Chondrocyte (in vitro differentiated cells): ENCODE measurements around the gene FXYD3. TPM values are rescaled to one million over a fixed set of nuclear protein-coding genes. Genes with fewer than 3 reads are reported as not detected.

Experiments used
- DNase-seq: peaks from one replicate; pipeline ENCODE4 v3.0.0; 2021; ENCODE audit warnings: mixed read lengths, low spot score
- H3K27ac Mint-ChIP-seq: one replicate; pipeline ENCODE4 v1.8.0; 2021; ENCODE audit warnings: mild to moderate bottlenecking, moderate library complexity, mixed read lengths; ENCODE audit not compliant: unreplicated experiment
- H3K27me3 Mint-ChIP-seq: 2 replicates; pipeline ENCODE4 v1.8.0; 2021; ENCODE audit warnings: low read depth, mixed read lengths
- H3K36me3 Mint-ChIP-seq: 2 replicates; pipeline ENCODE4 v1.8.0; 2021; ENCODE audit warnings: low read depth, mixed read lengths
- H3K4me1 Mint-ChIP-seq: 2 replicates; pipeline ENCODE4 v1.8.0; 2021; ENCODE audit warnings: low read depth, mild to moderate bottlenecking, mixed read lengths
- H3K4me3 Mint-ChIP-seq: one replicate; pipeline ENCODE4 v1.8.0; 2021; ENCODE audit warnings: mild to moderate bottlenecking, moderate library complexity, mixed read lengths; ENCODE audit not compliant: unreplicated experiment
- H3K9me3 Mint-ChIP-seq: 2 replicates; pipeline ENCODE4 v1.8.0; 2021; ENCODE audit warnings: low read depth, mixed read lengths
- total RNA-seq: library from RNA; stranded (reverse); gene quantifications from 3 replicates; pipeline ENCODE4 v1.2.1, GENCODE V29; 2021
- TF ChIP-seq, protein P1 (sequence below): fragments of 200-600 bp; sonication (generic); IDR thresholded peaks from 2 replicates; pipeline ENCODE4 v1.5.0; 2021; ENCODE audit warnings: antibody characterized with exemption, mild to moderate bottlenecking, moderate library complexity

Gene FXYD3
- total RNA-seq, 1 donor from 2014 or later = not detected

DNA sequence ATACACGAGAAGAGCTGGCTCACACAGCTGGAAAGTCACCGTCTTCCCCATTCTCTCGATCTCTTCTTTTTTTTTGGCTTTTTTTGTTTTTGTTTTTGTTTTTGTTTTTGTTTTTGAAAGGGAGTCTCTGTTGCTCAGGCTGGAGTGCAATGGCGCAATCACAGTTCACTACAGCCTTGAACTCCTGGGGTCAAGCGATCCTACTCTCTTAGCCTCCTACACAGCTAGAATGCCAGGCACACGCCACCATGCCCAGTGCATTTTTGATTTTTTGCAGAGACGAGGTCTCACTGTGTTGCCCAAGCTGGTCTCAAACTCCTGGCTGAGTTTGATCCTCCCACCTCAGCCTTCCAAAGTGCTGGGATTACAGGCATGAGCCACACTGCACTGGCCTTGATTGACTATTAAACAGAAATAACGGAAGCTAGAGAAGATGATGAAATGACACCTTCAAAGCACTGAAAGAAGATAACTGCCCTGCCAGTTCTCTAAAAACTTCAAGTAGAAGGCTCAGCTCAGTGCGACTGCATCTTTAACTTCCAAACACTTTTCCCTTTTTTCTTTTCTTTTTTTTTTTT lies 4.0 kb downstream of the FXYD3 start:
- H3K27me3 Mint-ChIP-seq = peaks cover 16% of the 10 kb centered on the region
- peaks cover 20% of the 10 kb centered on the region for H3K4me1 Mint-ChIP-seq
- no peak for DNase-seq
- no peak overlapping the region for H3K27ac Mint-ChIP-seq
- H3K4me3 Mint-ChIP-seq = no peak overlapping the region
- H3K36me3 Mint-ChIP-seq = no peaks in the 10 kb centered on the region
- TF ChIP-seq, protein P1, sequence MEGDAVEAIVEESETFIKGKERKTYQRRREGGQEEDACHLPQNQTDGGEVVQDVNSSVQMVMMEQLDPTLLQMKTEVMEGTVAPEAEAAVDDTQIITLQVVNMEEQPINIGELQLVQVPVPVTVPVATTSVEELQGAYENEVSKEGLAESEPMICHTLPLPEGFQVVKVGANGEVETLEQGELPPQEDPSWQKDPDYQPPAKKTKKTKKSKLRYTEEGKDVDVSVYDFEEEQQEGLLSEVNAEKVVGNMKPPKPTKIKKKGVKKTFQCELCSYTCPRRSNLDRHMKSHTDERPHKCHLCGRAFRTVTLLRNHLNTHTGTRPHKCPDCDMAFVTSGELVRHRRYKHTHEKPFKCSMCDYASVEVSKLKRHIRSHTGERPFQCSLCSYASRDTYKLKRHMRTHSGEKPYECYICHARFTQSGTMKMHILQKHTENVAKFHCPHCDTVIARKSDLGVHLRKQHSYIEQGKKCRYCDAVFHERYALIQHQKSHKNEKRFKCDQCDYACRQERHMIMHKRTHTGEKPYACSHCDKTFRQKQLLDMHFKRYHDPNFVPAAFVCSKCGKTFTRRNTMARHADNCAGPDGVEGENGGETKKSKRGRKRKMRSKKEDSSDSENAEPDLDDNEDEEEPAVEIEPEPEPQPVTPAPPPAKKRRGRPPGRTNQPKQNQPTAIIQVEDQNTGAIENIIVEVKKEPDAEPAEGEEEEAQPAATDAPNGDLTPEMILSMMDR = no peak
- no peaks in the 10 kb centered on the region for H3K9me3 Mint-ChIP-seq

DNA sequence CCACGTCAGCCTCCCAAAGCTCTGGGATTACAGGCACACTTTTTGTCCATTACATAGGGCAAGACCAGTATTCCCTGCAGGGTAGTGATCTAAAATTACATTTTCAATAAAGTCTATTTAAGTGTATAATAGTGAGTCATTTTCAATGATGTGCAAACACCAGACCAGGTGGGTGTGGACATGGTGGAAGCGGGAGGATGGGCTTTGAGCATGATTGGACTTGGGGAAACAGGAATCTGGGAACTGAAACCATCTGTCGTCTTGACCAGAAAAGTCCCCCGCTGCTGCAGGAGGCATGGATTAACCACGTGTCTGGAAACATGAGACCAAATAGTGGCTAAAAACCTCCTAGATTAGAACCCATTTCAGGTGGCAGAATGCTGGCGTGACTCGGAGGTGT lies 4.9 kb downstream of the FXYD3 start:
- Mint-ChIP-seq H3K27ac (no peak overlapping the region), H3K4me3 (no peak overlapping the region)
- no peak for DNase-seq

DNA sequence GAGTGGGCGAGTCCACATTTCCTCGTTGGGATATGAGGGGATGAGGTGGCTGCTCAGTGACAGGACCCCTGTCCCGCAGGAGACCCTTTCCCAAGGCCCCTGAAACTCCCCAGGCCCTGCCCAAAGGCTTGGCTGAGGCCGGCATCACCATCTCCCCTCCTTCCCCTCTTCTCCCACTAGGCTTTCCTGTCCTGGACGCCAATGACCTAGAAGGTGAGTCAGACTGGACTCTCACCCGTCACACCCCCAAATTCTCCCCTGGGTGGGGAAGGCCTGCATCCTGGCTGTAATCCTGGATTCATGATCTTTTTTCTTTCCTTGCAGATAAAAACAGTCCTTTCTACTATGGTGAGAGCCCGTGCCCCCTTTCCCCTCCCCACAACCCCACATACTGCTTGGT lies 5.3 kb downstream of the FXYD3 start:
- H3K4me3 Mint-ChIP-seq = no peak overlapping the region
- no peak for DNase-seq
- no peaks in the 10 kb centered on the region for H3K9me3 Mint-ChIP-seq
- peaks cover 15% of the 10 kb centered on the region for H3K4me1 Mint-ChIP-seq
- H3K27ac Mint-ChIP-seq = no peak overlapping the region
- TF ChIP-seq, protein P1 = no peak
- H3K36me3 Mint-ChIP-seq = no peaks in the 10 kb centered on the region
- peaks cover 10% of the 10 kb centered on the region for H3K27me3 Mint-ChIP-seq

More for the DNA sequence above, 4.9 kb downstream of the FXYD3 start:
- TF ChIP-seq, protein P1 = no peak
- Mint-ChIP-seq H3K36me3 (no peaks in the 10 kb centered on the region), H3K4me1 (peaks cover 18% of the 10 kb centered on the region), H3K27me3 (peaks cover 13% of the 10 kb centered on the region), H3K9me3 (no peaks in the 10 kb centered on the region)

DNA sequence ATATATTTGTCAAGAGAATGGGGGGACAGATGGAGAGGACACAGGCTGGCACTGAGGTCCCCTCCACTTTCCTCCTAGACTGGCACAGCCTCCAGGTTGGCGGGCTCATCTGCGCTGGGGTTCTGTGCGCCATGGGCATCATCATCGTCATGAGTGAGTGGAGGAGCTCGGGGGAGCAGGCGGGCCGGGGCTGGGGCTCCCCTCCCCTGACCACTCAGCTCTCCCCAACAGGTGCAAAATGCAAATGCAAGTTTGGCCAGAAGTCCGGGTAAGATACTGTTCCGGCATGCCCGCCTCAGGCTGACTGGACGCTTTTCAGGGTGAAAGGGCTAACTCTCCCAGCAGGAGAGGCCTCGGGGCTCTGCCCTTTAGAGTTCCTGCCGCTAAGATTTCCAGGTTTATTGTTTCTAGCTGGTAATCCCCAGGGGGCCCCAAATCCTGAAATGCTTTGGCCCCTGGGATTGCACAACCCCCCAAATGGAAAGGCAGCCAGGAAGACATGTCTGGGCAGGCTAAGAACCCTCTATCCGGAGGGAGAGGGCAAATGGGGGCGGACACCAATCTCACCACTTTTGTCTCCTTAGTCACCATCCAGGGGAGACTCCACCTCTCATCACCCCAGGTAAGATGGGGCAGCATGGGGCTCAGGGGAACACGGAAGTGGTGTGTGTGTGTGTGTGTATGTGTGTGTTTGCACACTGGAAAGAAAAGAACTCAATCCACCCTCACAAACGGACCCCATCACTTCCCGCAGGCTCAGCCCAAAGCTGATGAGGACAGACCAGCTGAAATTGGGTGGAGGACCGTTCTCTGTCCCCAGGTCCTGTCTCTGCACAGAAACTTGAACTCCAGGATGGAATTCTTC lies 7.3 kb downstream of the FXYD3 start:
- no peak overlapping the region for H3K27ac Mint-ChIP-seq
- TF ChIP-seq, protein P1 = no peak
- no peak overlapping the region for H3K4me3 Mint-ChIP-seq
- H3K27me3 Mint-ChIP-seq = peaks cover 5% of the 10 kb centered on the region
- H3K9me3 Mint-ChIP-seq = no peaks in the 10 kb centered on the region
- H3K36me3 Mint-ChIP-seq = no peaks in the 10 kb centered on the region
- no peak for DNase-seq
- H3K4me1 Mint-ChIP-seq = peaks cover 15% of the 10 kb centered on the region

DNA sequence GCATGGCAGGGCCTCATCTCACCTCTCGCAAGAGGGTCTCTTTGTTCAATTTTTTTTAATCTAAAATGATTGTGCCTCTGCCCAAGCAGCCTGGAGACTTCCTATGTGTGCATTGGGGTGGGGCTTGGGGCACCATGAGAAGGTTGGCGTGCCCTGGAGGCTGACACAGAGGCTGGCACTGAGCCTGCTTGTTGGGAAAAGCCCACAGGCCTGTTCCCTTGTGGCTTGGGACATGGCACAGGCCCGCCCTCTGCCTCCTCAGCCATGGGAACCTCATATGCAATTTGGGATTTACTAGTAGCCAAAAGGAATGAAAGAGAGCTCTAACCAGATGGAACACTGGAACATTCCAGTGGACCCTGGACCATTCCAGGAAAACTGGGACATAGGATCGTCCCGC lies 8.0 kb downstream of the FXYD3 start:
- Mint-ChIP-seq H3K36me3 (no peaks in the 10 kb centered on the region), H3K27ac (no peak overlapping the region), H3K4me3 (no peak overlapping the region), H3K27me3 (peaks cover 5% of the 10 kb centered on the region), H3K9me3 (no peaks in the 10 kb centered on the region), H3K4me1 (peaks cover 15% of the 10 kb centered on the region)
- no peak for DNase-seq
- TF ChIP-seq, protein P1 = no peak
